ELR (cell line): ENCODE data around the gene NPRL2.
A peak's percentile ranks its signal among the peaks of the same experiment; 100 is the strongest.

Source experiments
- DNase-seq: peaks from one replicate; pipeline ENCODE4 v3.0.0-alpha.2; 2015; ENCODE audit warnings: low read depth

Gene NPRL2

DNA sequence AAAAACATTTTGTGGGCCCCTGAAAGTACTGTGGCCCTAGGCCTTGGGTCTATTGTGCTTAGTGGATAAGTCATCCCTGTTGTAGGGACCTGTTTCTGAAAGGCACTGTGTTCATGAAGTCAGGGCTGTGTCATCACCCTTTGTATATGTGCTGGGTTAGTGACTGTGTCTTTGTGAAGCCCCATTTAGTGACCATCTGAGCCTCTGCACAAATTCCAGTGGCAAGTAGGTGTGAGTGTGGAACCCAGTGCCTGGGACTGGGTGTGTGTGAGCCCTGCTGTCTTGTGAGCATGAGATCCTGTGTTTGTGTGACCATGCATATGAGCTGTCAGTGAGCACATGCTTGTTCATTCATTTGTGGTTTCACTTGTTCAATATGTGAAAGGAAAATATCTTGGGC lies 46.0 kb downstream of the NPRL2 start:
- DNase-seq: peak; percentile 72

DNA sequence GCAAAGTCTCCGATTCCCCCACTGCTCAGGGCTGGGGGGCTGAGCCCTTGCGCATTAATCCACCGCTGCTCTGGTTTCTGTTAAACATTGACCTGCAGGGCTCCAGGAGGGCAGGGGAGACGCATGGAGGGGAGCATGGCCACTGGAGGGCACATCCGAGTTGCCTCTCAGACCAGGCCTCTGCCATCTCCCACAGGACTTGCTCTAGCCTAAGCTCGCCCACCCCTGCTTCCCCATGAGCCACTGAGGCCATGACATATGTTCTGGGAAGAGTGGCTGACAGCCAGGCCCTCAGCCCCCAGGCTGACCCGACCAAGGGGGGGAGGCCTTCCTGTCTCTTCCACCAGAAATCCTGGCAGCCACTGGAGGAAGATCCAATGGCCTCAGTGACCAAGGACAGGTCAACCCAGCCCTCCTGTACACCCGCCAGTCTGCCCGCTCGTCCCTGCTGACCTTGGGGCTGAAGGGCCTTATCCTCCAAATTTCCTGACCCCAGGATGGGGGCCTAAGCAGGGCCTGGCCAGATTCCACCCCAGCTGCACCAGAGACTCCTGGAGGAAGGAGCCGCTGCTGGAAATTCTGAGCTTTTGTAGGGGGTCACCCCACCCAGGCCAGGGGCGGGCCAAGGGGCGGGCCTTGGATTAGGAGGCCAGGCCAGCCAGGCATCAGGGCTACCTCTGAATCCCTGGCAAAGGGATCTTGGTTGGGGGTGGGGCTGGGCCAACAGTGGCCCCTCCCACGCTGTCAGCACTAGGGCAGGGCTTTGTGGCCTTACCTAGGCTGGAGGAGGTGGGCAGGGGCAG lies 47.4 kb downstream of the NPRL2 start, which contains the start of gene HYAL1:
Gene HYAL1, minus strand, starts transcription at position 562 of the 803 bp plus-strand sequence. CDS start 618 bp downstream, outside the sequence.
- DNase-seq: no peak

- DNase-seq: no peak
Measured at GRCh38 chr3:50302095-50303012, 48.2 kb downstream of the NPRL2 start.

DNA sequence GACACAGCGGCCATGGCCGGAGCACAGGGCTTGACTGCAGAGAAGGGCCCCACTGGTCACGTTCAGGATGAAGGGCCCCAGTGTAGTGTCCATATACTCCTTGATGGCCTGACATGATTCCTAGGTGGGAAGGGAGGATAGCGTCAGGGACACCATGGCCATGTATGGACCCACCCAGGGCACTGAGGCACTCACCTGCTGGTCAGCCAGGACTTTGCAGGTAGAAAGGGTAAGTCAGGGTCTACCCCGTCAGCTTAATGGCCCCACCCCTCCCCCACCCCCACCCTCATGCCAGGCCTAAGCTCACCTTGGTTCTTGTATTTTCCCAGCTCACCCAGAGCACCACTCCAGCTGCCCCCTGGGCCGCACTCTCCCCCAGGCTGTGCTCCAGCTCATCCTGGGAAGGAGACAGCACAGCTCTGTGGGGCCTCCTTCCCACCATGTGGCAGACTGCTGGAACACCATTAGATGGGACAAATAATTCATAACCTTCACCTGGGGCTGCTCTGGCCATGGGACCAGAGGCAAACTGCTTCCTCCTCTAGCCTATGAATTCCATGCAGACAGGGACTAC lies 49.8 kb downstream of the NPRL2 start:
- no peak for DNase-seq

DNA sequence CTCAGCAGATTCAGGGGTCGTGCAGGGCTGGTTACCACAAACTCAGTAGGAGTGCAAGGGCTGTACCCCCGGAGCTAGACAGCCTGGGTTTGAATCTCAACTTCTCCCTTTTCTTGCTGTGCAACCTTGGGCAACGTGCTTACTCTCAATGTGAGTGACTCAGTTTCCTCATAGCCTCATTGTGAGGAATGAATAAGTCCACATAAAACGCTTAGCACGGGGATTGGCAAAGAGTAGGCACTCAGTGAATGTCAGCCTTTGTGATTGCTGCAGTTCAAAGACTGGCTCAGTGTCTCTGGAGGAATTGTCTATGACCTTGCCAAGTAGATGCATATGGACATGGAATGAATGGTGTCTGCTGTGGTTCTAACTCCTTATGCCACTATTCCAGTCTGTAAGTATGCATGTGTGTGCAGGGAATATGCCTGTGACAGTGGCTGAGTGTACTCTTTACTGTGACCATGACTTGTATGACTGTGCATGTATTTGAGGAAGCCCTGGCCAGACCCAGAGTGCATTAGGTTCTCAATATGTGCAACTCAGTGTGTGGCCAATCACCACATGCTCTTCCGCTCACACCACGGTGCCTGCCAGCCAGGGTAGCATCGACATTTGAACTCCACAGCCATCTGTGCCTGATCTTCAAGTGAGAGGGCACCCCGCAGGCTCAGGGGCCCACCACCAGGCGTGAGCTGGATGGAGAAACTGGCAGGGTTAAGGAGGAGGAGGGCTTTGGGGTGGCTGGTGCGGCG lies 50.5 kb downstream of the NPRL2 start:
- DNase-seq: peak; percentile 67

DNA sequence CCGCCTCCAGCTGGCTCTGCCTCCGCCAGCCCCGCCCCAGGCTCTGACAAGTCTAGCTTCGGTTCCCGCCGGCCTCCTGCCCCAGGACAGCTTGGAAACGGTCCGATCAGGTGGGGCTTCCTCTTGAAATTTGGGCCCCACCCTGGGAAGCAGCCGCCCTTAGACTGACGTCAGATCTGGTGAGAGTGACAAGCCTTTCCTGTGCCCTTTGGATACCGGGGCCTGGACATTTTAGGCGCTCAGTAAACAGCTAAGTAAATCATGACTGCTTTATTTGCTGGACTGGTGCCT lies 51.0 kb downstream of the NPRL2 start:
- no peak for DNase-seq

- DNase-seq: peak; percentile 99
Measured at GRCh38 chr3:50298836-50299637, 51.5 kb downstream of the NPRL2 start, which contains the start of the genes HYAL3 and NAA80. TSS of gene HYAL3 (minus strand) at chr3:50299405. CDS start at chr3:50295602, 3,803 bp downstream. TSS of gene NAA80 (minus strand) at chr3:50299405. CDS start at chr3:50297463, 1,942 bp downstream.

- DNase-seq: peak; percentile 28
Measured at GRCh38 chr3:50297896-50298725, 52.5 kb downstream of the NPRL2 start.

DNA sequence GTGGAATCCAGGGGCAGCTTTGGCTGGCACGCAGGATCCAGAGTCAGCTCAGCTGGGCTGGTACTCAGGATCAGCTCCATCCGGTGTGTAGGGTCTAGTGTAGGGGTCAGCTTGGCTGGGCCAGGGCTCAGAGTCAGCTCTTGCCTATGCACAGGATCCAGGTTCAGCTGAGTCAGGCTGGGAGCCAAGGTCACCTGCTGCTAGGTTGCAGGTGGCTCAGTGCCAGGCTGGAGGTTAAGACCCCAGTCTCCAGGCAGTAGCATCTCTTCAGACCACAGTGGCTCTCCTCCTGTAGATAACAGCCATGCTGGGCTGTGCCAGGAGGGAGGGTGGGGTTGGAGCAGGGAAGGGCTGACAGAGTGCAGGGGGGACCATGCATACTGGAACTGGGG lies 53.2 kb downstream of the NPRL2 start:
- DNase-seq: no peak
